HG02623 (cell line): ENCODE measurements around the gene CTBS.
"Not testable (repeated sequence)": the region's sequence is repeated elsewhere in the genome, so short reads cannot be mapped to it uniquely, and the experiment has no call there.

Experiments used
- ATAC-seq: cut with Tn5 transposase; IDR thresholded peaks from one replicate; pipeline ENCODE4 v1.9.1; 2021; ENCODE audit warnings: moderate library complexity; ENCODE audit not compliant: unreplicated experiment

CTBS gene

DNA sequence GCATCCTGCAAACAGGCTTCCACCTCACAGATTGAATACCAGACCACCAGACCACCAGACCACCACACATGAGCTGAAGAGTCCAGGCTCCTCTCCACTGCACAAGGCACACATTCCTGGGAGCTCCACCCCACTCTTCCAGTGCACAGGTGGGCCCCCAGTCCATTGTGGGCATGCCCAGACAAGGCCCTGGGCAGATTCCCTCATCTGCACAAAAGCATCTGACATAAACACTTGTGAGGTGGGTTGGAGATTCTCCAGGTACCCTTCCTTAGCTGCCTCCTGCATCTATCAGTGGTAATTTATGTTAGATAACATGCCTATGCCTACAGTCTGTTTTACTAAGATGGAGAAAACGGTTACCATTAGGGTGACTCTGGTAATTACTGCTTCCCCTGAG, 11.6 kb upstream of the CTBS start:
- ATAC-seq = no peak

DNA sequence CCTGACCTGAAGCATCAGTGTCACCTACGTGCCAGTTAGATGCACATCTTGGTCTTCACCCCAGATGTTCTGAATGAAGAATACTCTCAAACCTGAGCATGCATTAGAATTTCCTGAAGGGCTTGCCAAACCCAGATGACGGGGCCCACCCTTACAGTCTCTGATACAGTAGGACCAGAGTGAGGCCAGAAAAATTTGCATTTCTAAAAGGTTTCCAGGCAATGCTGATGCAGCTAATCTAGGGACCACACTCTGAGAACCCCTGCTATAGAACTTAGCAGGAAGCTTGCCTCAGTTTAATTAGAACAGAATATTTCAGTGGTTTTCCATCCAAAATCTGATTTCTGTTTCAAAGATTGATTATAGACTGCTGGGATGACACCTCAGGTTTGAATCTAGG, 9.9 kb upstream of the CTBS start:
- no peak for ATAC-seq

- ATAC-seq = no peak
Measured at GRCh38 chr1:84583648-84584047, 9.4 kb upstream of the CTBS start.

DNA sequence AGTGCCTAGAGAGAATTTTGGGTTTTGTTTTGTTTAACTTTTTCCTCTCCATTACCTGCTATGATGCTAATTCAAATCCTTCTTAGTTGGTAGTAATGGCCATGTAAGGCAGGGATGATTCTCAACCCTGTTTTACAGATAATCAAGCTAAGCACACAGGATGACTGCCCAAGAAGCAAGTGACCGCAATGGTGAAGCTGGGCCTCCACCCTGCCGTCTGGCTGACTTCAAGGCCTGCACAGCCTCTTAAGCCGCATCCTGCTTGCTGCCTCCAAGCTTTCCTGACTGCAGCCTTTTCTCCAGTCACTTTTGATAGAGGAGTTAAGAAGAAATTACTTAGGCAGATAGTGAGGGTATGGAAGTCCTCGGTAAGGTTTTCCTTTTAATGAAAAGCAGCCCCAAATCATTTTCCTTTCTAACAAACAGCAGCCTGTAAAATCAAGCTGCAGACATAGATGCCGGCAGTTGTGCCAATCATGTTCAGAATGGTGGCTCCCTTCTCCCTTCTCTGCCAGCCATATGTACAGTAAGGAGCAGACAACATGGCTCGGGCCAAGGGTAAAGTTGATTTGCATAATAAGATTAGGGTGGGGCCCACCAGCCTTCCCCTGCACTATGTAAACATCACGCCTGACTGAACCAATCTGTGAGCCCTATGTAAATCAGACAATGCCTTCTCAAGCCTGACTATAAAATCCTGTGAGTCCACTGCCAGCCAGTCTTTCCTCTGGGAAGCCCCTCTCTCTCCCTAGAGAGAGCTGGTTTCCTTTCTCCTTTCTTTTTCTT, 8.8 kb upstream of the CTBS start:
- no peak for ATAC-seq

- ATAC-seq = no peak
Measured at GRCh38 chr1:84581648-84582047, 7.4 kb upstream of the CTBS start.

GRCh38 chr1:84574936-84575335, 696 bp upstream of the CTBS start:
- ATAC-seq = no peak

GRCh38 chr1:84573481-84573966, 716 bp downstream of the CTBS start:
- ATAC-seq = no peak

GRCh38 chr1:84571150-84571535, 3.1 kb downstream of the CTBS start:
- ATAC-seq = no peak

DNA sequence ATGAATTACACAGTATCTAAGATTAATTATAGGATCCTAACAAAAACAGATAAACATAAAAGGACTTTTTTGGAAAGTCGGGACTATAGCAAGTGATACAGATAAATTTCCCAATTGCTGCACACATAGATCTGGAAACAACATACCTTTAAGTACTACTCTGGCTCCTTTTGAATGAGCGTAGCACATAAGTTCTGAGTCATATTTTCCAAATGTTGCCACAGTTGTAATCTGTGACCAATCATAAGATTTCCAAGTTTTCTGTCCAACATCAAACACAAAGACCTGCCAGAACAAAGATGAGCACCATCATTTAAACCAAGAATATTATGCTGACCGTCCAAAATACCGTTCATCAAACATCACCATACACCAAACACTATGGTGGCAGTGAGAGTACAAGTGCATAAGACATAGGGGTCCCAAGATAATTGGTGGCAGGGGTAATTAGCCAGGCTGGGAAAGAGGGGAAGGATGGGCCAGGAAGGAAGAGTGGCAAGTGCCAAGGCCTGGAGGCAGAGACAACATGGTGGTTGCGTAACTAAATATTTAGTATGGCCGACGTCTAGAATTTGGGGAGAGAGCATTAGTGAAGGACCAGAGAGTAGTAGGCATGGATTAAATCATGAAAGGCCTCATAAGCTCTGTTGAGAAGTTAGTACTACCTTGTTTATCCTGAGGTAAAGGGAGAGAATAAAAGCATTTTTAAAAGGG, 3.6 kb downstream of the CTBS start:
- ATAC-seq = no peak

DNA sequence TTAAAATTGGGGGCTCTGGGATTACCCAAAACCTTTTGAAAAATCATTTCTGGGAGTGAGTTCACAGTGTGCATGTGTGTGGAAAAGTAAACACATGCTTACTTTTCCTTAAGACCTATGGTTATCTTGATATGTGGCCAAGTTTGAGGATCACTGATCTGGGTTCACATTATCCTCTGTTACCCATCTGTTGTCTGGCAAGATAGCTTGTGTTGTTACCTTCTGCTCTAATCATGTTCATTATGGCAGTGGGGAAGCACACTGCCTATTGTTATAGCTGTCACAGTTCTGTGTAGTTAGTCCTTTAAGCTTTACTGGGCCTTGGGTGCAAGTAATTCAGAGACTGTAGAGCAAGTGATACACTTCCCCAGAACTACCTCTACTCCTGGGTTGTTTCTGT, 5.0 kb downstream of the CTBS start:
- ATAC-seq = no peak

- no peak for ATAC-seq
Measured at GRCh38 chr1:84550826-84551225, 23.4 kb downstream of the CTBS start.

DNA sequence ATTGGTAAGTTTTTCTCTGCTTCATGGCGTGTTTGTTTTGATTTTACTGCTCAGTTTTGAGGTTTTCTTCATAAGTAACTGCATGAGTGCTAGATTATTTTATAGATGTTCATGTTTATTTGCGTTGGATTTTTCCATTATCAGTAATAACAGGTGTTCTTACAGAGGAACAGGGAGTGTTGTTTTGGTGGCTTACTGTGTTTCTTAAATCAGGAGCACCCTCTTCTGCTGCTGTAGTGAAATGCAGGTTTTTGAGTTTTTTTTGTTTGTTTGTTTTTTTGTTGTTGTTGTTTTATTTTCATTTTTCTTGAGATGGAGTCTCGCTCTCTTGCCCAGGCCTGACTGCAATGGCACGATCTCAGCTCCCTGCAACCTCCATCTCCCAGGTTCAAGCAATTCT, 32.6 kb downstream of the CTBS start:
- ATAC-seq = no peak

- no peak for ATAC-seq
Measured at GRCh38 chr1:84540759-84541158, 33.5 kb downstream of the CTBS start.

DNA sequence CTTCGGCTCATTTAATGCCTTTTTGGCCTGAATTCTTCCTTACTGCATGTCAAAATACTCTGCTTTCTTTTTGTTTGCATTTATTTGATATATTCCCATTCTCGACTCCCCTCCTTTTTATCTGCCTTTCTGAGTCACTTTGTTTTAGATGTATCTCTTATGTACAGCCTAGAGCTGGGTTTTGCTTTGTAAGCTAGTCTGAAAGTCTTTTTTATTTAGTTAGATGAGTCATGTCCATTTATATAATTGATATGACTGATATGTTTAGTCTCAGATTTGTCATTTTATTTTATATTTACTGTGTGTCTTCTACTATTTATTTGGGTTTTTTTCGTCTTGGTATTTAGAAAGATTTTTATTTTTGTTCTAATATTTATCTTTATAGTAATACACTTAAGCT, 34.3 kb downstream of the CTBS start:
- no peak for ATAC-seq

DNA sequence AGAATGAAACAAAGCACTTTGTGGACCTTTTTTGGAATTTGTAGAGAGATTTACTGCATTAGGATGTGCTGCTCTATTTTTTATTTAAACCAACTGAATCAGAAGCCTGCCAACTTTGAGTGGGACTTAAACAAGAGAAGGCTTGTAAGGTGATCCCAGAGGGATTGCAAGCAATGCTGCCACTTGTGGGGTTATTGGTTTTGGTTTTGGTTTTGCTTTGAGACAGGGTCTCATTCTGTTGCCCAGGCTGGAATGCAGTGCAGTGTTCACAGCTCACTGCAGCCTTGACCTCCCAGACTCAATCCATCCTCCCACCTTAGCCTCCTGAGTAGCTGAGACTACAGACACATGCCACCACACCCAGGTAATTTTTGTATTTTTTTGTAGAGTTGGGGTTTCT, 35.6 kb downstream of the CTBS start:
- peak; percentile 71 for ATAC-seq

DNA sequence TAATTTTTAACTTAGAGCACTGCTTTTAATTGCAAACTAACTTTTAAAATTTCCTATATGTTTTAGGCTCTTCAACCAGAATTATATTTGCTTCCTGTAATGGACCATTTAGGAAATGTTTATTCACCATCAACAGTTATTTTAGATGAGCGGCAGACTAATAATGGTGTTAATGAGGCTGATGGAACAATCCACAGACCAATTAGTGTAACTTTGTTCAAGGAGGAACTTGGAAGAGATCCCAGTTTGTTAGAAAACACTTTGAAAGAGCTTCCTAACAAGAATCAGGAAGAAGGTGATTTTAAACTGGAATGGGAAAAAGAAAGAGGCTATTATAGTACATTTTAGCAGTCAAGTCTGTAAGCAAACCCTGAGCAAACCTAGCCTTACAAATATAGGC, 48.5 kb downstream of the CTBS start:
- ATAC-seq = no peak

DNA sequence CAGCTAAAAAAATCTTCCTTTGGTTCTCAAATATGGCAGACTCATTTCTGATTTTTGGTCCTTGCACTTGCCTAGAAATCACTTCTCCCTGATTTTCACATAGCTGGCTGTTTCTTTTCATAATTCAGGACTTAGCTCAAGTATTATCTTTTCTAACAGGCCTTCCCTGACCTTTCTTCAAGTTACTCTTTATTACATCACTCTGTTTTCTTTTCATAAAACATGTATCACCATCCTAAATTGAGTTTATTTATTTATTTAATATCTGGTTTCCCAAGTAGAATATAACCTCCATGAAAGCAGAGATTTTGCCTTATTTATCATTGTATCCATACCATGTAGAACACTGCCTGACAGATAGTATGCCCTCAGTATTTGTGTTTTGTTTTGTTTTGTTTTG, 49.6 kb downstream of the CTBS start:
- no peak for ATAC-seq

DNA sequence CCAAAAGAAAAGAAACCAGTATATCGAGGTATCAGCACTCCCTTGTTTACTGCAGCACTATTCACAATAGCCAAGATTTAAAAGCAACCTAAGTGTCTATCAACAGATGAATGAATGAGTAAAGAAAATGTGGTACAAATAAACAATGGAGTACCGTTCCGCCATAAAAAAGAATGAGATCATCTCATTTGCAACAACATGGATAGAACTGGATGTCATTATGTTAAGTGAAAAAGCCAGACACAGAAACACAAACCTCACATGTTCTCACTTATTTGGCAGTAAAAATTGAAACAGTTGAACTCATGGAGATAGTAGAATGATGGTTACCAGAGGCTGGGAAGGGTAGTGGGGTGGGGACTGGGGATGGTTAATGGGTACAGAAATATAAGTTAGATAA, 63.6 kb downstream of the CTBS start:
- ATAC-seq = no peak

GRCh38 chr1:84510165-84510564, 64.1 kb downstream of the CTBS start:
- ATAC-seq = no peak

DNA sequence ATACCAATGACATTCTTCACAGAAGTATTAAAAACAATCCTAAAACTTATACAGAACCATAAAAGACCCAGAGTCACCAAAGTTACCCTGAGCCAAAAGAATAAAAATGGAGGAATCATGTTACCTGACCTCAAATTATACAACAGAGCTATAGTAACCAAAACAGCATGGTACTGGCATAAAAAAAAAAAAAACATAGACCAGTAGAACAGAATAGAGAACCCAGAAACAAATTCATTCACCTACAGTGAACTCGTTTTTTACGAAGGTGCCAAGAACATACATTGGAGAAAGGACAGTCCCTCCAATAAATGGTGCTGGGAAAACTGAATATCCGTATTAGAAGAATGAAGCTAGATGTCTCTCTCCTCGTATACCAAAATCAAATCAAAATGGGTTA, 65.2 kb downstream of the CTBS start:
- no peak for ATAC-seq

- ATAC-seq = no peak
Measured at GRCh38 chr1:84508510-84508909, 65.7 kb downstream of the CTBS start.

GRCh38 chr1:84507887-84508286, 66.4 kb downstream of the CTBS start:
- not testable (repeated sequence) for ATAC-seq
